GM10847 (cell line): Measurements from ENCODE around the gene NR5A1.

Source experiments
- POLR2A ChIP-seq: IDR thresholded peaks from 2 replicates; pipeline ENCODE4 v1.6.1; 2011; ENCODE audit not compliant: insufficient read length; ENCODE audit errors: extremely low read depth

The NR5A1 gene

GRCh38 chr9:124483481-124483880 lies 23.7 kb downstream of the NR5A1 start:
- no peak for TF ChIP-seq POLR2A

DNA sequence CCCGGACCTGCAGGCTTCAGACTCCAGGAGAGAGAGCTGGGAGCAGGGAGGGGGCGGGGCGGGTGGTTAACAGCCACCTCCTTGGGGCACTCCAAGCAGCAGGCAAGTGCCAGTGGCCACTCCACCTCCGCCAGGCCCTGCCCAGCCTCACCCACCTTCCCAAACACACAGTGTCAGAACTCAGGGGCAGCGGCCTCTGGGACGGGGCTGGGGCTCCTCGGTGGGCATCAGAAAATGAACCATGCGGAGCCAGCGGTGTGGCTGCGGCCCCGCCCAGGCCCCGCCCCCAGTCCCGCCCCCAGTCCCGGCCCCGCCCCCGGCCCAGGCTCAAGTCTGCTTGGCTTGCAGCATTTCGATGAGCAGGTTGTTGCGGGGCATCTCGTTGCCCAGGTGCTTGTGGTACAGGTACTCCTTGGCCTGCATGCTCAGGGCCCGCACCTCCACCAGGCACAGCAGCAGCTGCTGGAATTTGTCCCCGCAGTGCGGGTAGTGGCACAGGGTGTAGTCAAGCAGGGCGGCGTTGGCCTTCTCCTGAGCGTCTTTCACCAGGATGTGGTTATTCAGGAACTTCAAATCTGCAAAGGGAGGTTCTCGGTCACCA lies 24.7 kb downstream of the NR5A1 start:
- no peak for TF ChIP-seq POLR2A

- no peak for TF ChIP-seq POLR2A
Measured at GRCh38 chr9:124481115-124481514, 26.1 kb downstream of the NR5A1 start.

- no peak for TF ChIP-seq POLR2A
Measured at GRCh38 chr9:124480621-124480981, 26.6 kb downstream of the NR5A1 start.

DNA sequence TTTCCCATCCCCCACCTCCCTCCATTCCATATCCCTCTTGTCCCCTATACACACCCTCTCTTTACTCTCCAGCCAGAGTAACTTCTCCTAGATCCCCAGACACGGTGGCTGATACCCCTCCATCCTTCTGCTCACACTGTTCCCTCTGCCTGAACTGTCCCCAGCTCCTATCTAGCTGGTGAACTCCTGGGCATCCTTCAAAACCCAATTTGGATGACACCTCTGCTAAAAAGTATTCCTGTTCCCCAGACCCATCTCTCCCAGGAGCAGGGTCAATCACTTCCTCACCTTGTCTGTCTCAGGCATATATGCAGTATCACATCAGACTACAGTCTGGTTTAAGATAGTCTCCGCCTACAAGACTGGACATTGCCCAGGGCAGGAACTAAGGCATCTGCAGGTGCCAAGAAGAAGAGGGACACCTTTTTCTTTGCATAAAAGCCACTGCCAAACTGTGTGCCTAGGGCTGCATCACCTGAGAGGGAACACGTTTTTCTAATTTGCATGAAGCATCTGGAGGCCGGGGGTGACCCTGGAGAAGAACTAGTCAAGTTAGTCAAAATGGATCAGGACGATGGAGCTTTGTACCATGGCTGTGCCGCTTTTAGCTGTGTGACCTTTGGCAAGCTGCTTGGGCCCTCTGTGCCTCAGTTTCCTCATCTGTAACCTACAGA lies 27.1 kb downstream of the NR5A1 start:
- no peak for TF ChIP-seq POLR2A

GRCh38 chr9:124479371-124479770 lies 27.8 kb downstream of the NR5A1 start:
- no peak for TF ChIP-seq POLR2A

DNA sequence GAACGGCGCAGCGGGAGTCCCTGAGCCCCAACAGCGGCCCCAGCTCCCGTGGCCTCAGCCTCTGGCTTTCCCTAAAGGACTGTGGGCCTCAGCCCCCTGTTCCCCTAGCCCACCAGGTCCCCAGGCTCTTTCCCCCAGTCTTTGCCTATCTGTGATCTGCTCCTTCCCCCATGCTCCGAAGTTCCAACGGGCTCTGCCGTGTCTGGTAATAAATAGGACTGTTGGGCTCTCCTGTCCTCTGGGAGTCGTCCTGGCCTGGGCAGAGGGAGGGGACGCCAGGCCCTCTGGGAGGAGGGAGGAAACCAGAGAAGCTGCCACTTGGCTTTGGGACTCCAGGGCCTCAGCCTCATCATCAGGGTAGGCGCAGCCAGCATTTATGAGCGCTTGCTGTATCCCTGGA lies 28.8 kb downstream of the NR5A1 start:
- TF ChIP-seq POLR2A: no peak

- no peak for TF ChIP-seq POLR2A
Measured at GRCh38 chr9:124477648-124478285, 29.4 kb downstream of the NR5A1 start.

DNA sequence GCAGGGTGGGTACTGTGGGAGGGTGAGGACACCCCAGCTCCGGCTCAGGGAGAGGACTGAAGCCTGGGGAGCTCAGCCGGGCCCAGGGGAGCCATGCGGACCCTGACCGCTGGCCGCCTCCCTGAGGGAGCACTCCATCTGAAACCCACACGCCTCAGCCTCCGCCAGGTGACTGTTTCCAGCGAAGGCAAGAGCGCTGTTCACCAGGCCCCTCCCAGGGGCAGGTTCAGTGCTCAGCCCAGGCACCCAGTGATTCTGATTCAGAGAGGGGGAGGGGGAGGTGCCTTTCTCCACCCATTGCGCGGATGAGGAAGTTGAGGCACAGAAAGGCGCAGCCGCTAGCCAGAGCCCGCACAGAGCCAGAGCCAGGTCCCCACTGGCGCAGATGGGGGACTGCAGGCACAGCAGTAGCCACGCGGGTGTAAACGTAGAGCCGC lies 30.0 kb downstream of the NR5A1 start:
- no peak for TF ChIP-seq POLR2A

- no peak for TF ChIP-seq POLR2A
Measured at GRCh38 chr9:124475868-124476690, 31.1 kb downstream of the NR5A1 start.

- TF ChIP-seq POLR2A: no peak
Measured at GRCh38 chr9:124475158-124475867, 31.9 kb downstream of the NR5A1 start.

DNA sequence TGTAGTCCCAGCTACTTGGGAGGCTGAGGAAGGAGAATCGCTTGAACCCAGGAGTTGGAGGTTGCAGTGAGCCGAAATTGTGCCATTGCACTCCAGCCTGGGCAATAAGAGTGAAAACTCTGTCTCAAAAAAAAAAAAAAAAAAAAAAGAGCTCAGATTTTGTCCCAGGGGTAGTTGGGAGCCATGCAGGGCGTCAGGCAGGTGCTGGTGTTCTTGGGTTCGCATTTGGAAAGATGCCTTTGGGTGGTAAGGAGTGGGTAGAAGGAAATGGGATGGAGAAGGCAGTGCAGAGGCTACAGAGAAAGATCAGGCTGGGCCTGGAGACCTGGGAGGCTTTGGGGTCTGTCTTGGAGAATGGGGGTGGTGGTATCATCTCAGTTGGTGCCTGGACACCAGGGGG lies 33.0 kb downstream of the NR5A1 start:
- no peak for TF ChIP-seq POLR2A

- no peak for TF ChIP-seq POLR2A
Measured at GRCh38 chr9:124473310-124473709, 33.9 kb downstream of the NR5A1 start.

- TF ChIP-seq POLR2A: no peak
Measured at GRCh38 chr9:124472770-124473169, 34.4 kb downstream of the NR5A1 start.

DNA sequence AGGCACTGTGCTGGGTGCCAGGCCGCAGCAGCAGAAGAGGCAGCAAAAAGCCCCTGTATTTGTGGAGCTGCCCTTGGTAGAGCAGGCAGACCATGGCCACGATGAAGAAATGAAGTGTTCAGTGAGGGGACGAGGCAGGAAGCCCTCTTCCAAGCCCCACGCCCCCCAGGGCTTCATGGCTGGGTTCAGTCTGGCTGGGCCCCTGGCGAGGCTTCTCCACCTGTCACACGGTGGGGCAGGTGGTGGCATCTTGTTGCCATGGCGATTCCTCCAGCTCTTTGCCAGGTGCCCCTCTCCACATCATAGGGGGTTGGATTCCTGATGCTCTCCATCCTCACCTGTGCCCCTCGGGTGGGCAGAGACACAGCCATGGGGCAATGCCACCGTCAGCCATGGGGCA lies 35.4 kb downstream of the NR5A1 start:
- TF ChIP-seq POLR2A: no peak

- no peak for TF ChIP-seq POLR2A
Measured at GRCh38 chr9:124470726-124471125, 36.5 kb downstream of the NR5A1 start.

DNA sequence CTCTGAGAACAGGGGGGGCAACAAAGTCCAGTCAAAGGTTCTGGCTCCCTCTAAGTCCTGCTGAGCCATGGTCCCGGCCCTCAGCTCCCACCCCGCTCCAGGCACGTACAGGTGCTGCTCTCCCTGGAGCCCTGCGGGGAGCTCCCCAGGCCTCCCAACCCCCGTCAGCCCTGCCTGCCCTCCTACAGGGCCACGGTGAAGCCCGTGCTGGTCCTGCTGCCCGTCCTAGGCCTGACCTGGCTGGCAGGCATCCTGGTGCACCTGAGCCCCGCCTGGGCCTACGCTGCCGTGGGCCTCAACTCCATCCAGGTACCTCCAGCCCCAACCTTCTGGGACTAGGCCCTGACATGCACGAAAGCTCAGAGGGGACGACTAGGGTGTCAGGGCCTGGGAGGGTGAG lies 36.9 kb downstream of the NR5A1 start:
- no peak for TF ChIP-seq POLR2A
